RWPE2 (cell line): ENCODE results near the gene CPSF3.

Experiments used
- ATAC-seq: fragments of 200-7000 bp; cut with Tn5 transposase; 3 replicates; pipeline ENCODE4 v1.9.1; 2021; ENCODE audit warnings: low read depth
- DNase-seq: peaks from one replicate; pipeline ENCODE4 v3.0.0-alpha.2; 2020; ENCODE audit warnings: low spot score
- H3K27ac ChIP-seq: fragments of 450-650 bp; 2 replicates; pipeline ENCODE4 v1.5.1; 2017; ENCODE audit warnings: mild to moderate bottlenecking; ENCODE audit not compliant: poor library complexity, severe bottlenecking
- H3K27me3 ChIP-seq: fragments of 250-450 bp; sonication (Bioruptor Pico); 2 replicates; pipeline ENCODE4 v1.5.1; 2021; ENCODE audit warnings: mild to moderate bottlenecking, moderate library complexity; ENCODE audit not compliant: insufficient read depth, poor library complexity, severe bottlenecking
- H3K36me3 ChIP-seq: fragments of 250-450 bp; sonication (Bioruptor Pico); 2 replicates; pipeline ENCODE4 v1.5.1; 2020; ENCODE audit warnings: low read depth, mild to moderate bottlenecking, moderate library complexity
- H3K4me1 ChIP-seq: fragments of 250-450 bp; sonication (Bioruptor Pico); 2 replicates; pipeline ENCODE4 v1.5.1; 2021; ENCODE audit warnings: mild to moderate bottlenecking, moderate library complexity; ENCODE audit not compliant: insufficient read depth, poor library complexity, severe bottlenecking
- H3K4me3 ChIP-seq: fragments of 250-450 bp; sonication (Bioruptor Pico); 2 replicates; pipeline ENCODE4 v1.5.1; 2021; ENCODE audit warnings: mild to moderate bottlenecking, moderate library complexity; ENCODE audit not compliant: severe bottlenecking
- H3K9me3 ChIP-seq: fragments of 250-450 bp; sonication (Bioruptor Pico); 2 replicates; pipeline ENCODE4 v1.5.1; 2021; ENCODE audit warnings: mild to moderate bottlenecking, moderate library complexity; ENCODE audit not compliant: severe bottlenecking
- TF ChIP-seq, protein P1 (sequence below): fragments of 450-650 bp; IDR thresholded peaks from one replicate; pipeline ENCODE4 v1.5.1; 2017; ENCODE audit warnings: mild to moderate bottlenecking, moderate library complexity; ENCODE audit not compliant: poor library complexity, severe bottlenecking

CPSF3 gene

DNA sequence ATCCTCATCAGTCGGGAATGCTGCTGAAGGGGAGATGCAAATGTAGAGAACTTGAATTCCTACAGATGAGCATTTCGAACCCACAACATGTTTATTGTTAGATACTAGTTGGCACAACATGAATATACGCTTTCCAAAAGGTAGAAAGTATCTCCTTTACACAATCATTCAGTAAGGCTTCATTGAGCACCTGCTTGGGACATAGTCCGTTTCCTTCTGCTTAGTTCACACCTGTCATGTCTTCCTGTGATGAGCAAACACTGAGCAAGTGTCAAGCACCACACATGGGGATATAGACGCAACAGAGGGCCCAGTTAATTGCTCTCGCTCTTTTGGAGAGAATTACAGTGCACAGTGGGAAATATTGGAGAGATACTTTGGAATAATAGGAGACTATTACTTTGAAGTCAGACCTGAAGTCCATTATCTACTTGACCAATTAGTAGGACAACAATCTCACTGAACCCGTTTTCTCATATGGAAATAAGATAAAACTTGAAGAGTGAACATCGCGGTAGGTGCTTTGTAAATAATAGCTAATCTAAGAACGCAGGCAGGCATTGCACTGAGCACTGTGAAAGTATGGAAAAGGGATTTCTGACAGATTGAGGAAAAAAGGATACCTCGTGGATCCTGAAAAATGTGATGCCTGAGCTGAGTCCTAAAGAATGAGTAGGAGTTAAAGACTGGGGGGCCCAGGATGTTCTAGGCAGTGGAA, 1.2 kb downstream of the CPSF3 start:
- Histone ChIP-seq H3K4me1 (peaks cover 11% of the 10 kb centered on the region), H3K9me3 (no peaks in the 10 kb centered on the region), H3K27me3 (no peaks in the 10 kb centered on the region), H3K36me3 (peaks cover 23% of the 10 kb centered on the region), H3K27ac (peak overlapping the region; percentile 60), H3K4me3 (peak overlapping the region; percentile 68)
- ATAC-seq (no peak), DNase-seq (no peak)
- TF ChIP-seq, protein P1, sequence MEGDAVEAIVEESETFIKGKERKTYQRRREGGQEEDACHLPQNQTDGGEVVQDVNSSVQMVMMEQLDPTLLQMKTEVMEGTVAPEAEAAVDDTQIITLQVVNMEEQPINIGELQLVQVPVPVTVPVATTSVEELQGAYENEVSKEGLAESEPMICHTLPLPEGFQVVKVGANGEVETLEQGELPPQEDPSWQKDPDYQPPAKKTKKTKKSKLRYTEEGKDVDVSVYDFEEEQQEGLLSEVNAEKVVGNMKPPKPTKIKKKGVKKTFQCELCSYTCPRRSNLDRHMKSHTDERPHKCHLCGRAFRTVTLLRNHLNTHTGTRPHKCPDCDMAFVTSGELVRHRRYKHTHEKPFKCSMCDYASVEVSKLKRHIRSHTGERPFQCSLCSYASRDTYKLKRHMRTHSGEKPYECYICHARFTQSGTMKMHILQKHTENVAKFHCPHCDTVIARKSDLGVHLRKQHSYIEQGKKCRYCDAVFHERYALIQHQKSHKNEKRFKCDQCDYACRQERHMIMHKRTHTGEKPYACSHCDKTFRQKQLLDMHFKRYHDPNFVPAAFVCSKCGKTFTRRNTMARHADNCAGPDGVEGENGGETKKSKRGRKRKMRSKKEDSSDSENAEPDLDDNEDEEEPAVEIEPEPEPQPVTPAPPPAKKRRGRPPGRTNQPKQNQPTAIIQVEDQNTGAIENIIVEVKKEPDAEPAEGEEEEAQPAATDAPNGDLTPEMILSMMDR = no peak

DNA sequence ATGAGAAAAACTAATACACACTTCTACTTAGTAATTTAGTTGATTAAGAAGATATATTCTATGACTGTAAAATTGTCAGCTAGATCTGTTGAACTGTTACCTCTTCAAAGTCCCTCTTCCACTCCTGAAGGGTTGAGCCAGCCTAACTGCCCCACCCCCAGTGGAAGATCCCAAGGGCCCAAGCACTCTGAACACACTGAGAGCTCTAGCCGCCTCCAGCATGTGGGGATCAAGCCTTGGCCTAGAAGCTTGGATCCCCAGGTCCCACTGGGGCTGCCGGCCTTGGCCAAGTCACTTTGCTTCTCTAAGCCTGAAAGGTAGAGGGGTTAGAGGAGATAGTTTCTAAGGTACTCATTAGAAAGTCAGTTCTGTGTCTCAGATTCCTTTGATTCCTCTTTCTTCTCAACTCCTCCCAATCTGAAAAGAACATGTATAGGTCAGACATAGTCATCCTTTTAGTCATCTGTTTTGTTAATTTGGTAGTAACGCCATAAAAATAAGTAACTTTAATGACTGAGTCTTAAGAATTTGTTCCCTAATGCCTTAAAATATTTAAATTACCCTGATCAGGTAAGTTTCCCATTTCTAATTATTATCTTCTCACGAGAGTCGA, 5.6 kb downstream of the CPSF3 start:
- no peak overlapping the region for H3K4me3 ChIP-seq
- H3K9me3 ChIP-seq = no peaks in the 10 kb centered on the region
- H3K27me3 ChIP-seq = no peaks in the 10 kb centered on the region
- H3K27ac ChIP-seq = no peak overlapping the region
- ATAC-seq (no peak; the same call in 2 of the 3 replicates), DNase-seq (no peak)
- H3K36me3 ChIP-seq = peaks cover 59% of the 10 kb centered on the region
- H3K4me1 ChIP-seq = peaks cover 7% of the 10 kb centered on the region
- TF ChIP-seq, protein P1 = no peak

DNA sequence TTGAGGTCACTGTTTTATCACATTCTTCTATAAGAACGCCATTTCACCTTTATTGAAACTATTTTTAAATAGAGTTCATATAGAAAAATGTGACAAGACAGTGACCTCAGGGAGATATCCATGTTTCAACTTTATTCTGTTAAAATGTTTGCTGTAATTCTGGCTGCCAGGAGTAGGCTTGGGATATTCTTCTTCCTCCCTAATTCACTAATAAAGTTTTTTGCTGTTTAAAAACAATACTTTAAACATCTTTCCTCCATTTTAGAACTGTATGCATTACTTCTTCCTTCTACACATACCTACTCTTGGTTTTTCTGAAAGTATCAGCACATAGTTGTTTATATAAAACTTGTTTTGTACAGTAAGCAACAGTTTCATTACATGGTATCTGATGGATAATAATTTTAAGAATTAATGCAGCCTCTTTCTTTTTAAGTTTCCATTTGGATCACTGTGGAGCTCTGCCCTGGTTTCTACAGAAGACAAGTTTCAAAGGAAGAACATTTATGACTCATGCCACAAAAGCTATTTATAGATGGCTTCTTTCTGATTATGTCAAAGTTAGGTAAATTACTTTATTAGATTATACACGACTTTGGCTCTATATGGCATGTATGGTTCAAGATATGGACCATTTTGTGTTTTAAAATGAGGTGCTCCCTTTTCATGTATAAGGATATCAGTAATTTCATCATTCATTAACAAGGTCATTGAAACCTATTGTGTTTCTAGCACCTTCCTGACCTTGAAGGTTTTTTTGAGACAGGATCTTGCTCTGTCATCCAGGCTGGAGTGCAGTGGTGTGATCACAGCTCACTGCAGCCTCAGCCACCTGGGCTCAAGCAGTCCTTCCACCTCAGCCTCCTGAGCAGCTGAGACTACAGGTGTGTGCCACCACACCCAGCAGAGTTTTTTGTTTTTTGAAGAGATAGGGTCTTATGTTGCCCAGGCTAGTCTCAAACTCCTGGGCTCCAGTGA, 7.2 kb downstream of the CPSF3 start:
- no peaks in the 10 kb centered on the region for H3K4me1 ChIP-seq
- H3K9me3 ChIP-seq = no peaks in the 10 kb centered on the region
- TF ChIP-seq, protein P1 = no peak
- no peak for DNase-seq
- H3K4me3 ChIP-seq = no peak overlapping the region
- H3K27ac ChIP-seq = no peak overlapping the region
- no peak for ATAC-seq
- H3K27me3 ChIP-seq = no peaks in the 10 kb centered on the region
- H3K36me3 ChIP-seq = peaks cover 63% of the 10 kb centered on the region

DNA sequence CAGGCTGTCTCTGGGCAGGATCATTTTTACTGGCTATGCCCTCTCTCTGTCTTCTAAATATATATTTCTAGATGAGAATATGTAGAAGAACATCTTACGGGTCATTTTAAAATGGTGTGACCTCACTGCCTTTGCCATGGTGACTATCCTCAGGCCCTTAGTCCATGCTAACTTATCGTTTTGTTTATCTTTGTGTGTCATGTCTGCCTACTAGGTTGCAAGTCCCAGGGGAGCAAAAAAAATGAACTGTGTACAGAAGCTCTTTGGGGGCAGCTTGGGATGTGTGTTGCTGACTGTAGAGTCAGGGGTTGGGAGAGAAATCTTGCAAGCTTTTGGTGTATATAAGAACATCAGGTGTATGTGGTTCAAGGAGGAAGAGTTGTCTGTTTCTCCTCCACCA, 11.0 kb downstream of the CPSF3 start:
- Histone ChIP-seq H3K4me1 (no peaks in the 10 kb centered on the region), H3K4me3 (no peak overlapping the region), H3K36me3 (peaks cover 79% of the 10 kb centered on the region), H3K27me3 (no peaks in the 10 kb centered on the region), H3K9me3 (peaks cover 2% of the 10 kb centered on the region), H3K27ac (no peak overlapping the region)
- ATAC-seq (no peak), DNase-seq (no peak)
- TF ChIP-seq, protein P1 = no peak
